ENCODE measurements around the gene FBXL7.

FBXL7 gene

DNA sequence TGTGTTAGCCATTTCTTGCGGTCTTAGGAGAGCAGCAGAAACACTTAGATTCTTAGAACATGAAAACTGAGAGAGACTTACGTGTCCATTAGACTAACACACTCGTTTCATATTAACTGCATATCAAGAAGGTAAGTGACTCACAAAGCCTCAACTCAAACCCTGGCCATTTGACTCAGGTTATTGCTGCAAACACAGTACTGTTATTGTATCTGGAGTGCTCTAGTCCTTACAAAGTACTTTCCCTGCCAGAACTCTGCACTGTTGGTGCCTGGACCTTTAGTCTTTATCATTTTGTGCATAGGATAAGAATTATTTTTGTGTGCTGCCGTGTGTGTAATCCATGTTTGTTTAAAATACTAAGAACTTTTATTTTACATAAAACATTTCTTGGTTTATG, 155.7 kb downstream of the FBXL7 start:
- Histone ChIP-seq H3K4me3 (ENCODE audit: low read depth in 1 of 2, low read length in 1 of 2) (no peak overlapping the region), H3K27ac (no peak overlapping the region), H3K36me3 (no peaks in the 10 kb centered on the region), H3K4me1 (ENCODE audit: control insufficient read depth in 1 of 2, insufficient read depth in 1 of 2, low read depth in 1 of 2, low read length in 1 of 2) (no peaks in the 10 kb centered on the region), H3K27me3 (no peaks in the 10 kb centered on the region), H3K9me3 (no peaks in the 10 kb centered on the region)
- TF ChIP-seq, protein P1, sequence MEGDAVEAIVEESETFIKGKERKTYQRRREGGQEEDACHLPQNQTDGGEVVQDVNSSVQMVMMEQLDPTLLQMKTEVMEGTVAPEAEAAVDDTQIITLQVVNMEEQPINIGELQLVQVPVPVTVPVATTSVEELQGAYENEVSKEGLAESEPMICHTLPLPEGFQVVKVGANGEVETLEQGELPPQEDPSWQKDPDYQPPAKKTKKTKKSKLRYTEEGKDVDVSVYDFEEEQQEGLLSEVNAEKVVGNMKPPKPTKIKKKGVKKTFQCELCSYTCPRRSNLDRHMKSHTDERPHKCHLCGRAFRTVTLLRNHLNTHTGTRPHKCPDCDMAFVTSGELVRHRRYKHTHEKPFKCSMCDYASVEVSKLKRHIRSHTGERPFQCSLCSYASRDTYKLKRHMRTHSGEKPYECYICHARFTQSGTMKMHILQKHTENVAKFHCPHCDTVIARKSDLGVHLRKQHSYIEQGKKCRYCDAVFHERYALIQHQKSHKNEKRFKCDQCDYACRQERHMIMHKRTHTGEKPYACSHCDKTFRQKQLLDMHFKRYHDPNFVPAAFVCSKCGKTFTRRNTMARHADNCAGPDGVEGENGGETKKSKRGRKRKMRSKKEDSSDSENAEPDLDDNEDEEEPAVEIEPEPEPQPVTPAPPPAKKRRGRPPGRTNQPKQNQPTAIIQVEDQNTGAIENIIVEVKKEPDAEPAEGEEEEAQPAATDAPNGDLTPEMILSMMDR (IDR thresholded peaks at IDR 0.05): no peak

DNA sequence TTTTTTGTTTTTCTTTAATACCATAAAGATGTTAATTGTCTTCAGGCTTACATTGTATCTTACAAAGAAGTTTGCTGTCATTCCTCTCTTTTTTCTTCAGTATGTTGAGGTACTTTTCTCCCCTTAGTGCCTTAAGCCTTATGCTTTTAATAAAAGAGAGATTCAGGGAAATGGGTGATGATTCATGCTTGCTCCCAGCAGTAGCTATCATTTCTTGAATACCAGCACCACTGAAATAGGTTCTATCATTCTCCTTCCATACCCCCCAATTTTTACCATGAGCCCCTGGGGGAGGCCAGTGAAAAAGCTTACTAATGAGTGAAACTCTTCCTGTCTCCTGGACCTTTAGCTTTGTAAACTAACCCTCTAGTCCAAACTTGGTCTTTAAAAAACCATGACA, 165.0 kb downstream of the FBXL7 start:
- no peak overlapping the region for H3K4me3 ChIP-seq (ENCODE audit: low read depth in 1 of 2, low read length in 1 of 2)

DNA sequence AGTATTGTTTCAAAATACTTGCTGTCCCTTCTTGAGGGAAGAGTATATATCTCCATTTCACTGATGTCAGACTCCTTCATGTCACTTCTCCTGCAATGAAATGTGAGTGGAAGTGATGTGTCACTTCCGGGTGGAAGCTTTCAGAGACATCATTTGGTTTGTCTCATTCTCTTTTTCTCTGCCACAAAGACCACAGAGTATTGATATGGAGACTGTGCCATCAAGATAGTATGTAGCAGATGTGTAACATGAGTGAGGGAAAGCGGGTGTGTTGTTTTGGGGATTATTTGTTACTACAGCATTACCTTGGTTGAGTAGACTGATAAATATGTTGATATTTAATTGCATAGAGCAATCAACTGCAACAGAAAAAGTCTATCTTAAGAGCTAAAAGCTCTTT, 169.8 kb downstream of the FBXL7 start:
- TF ChIP-seq, protein P1 (IDR thresholded peaks at IDR 0.05): no peak
- no peaks in the 10 kb centered on the region for H3K36me3 ChIP-seq
- H3K4me3 ChIP-seq (ENCODE audit: low read depth in 1 of 2, low read length in 1 of 2): no peak overlapping the region
- no peak overlapping the region for H3K27ac ChIP-seq
- H3K4me1 ChIP-seq (ENCODE audit: control insufficient read depth in 1 of 2, insufficient read depth in 1 of 2, low read depth in 1 of 2, low read length in 1 of 2): no peaks in the 10 kb centered on the region
- H3K27me3 ChIP-seq: no peaks in the 10 kb centered on the region
- H3K9me3 ChIP-seq: no peaks in the 10 kb centered on the region

More for the DNA sequence above, 165.0 kb downstream of the FBXL7 start:
- Histone ChIP-seq H3K27me3 (no peaks in the 10 kb centered on the region), H3K36me3 (no peaks in the 10 kb centered on the region), H3K9me3 (no peaks in the 10 kb centered on the region), H3K4me1 (ENCODE audit: control insufficient read depth in 1 of 2, insufficient read depth in 1 of 2, low read depth in 1 of 2, low read length in 1 of 2) (no peaks in the 10 kb centered on the region), H3K27ac (no peak overlapping the region)
- TF ChIP-seq, protein P1 (IDR thresholded peaks at IDR 0.05): no peak

DNA sequence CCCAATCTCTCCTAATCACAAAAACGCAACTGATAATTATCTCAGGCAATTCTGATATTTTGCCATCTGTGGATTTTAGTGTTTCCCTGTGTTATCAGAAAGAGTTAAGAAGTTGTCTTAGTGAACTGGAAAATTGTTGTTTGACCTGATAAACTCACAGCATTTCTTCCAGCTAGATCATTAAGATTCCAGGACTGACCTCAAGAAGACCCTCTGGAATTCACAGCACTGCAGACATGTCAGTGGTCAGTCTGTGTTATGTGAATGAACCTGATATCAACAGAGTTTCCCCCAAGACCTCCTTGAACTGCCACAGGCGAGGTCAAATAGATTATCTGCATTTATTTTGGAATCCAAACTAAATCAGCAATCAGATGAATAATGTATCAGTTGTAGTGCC, 174.7 kb downstream of the FBXL7 start:
- Histone ChIP-seq H3K4me3 (ENCODE audit: low read depth in 1 of 2, low read length in 1 of 2) (no peak overlapping the region), H3K4me1 (ENCODE audit: control insufficient read depth in 1 of 2, insufficient read depth in 1 of 2, low read depth in 1 of 2, low read length in 1 of 2) (no peaks in the 10 kb centered on the region), H3K36me3 (no peaks in the 10 kb centered on the region), H3K27me3 (no peaks in the 10 kb centered on the region), H3K9me3 (peaks cover 4% of the 10 kb centered on the region), H3K27ac (no peak overlapping the region)
- TF ChIP-seq, protein P1 (IDR thresholded peaks at IDR 0.05): no peak

DNA sequence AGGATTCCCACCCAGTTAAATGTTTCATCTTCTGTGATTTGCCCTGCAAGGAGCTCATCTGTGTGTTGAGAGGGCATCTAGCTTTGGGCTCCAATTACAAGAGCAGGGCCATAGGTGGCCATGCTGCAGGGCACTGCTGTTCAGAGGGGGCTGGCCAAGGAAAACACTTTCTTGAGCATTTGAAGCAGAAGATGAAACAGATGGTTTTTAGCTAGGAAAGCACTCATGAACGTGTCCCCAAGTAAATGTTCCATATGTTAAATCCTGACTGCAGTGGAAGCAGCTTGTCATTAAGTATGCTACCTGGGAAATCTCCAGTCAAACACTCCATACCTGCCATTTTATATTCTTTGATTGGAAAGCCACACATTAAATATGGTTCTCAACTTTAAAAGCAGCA, 176.6 kb downstream of the FBXL7 start:
- TF ChIP-seq, protein P1 (IDR thresholded peaks at IDR 0.05): no peak
- Histone ChIP-seq H3K4me3 (ENCODE audit: low read depth in 1 of 2, low read length in 1 of 2) (no peak overlapping the region), H3K27me3 (no peaks in the 10 kb centered on the region), H3K27ac (no peak overlapping the region), H3K4me1 (ENCODE audit: control insufficient read depth in 1 of 2, insufficient read depth in 1 of 2, low read depth in 1 of 2, low read length in 1 of 2) (no peaks in the 10 kb centered on the region), H3K9me3 (peaks cover 4% of the 10 kb centered on the region), H3K36me3 (no peaks in the 10 kb centered on the region)

DNA sequence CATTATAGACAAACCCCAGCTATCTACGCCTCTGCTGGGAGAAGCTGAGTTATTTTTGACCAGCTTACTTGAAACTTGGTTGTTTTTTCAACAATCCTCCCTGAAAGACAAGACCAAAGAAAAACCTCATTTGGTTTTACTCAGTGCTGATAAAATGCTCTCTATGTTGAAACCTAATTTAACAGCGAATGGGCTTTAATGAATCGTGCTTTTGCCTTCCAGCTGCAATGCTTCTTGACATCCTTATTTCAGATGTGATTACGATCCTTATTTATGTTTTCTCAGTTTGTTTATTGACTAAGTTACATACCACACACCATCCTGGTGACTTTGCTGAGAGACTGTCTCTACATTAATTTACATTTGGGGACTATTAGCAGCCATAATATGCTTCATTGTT, 179.2 kb downstream of the FBXL7 start:
- Histone ChIP-seq H3K4me1 (ENCODE audit: control insufficient read depth in 1 of 2, insufficient read depth in 1 of 2, low read depth in 1 of 2, low read length in 1 of 2) (no peaks in the 10 kb centered on the region), H3K27ac (no peak overlapping the region), H3K27me3 (no peaks in the 10 kb centered on the region), H3K4me3 (ENCODE audit: low read depth in 1 of 2, low read length in 1 of 2) (no peak overlapping the region), H3K9me3 (peaks cover 4% of the 10 kb centered on the region), H3K36me3 (no peaks in the 10 kb centered on the region)
- TF ChIP-seq, protein P1 (IDR thresholded peaks at IDR 0.05): no peak

Data from neutrophil (primary cell).